UCSD-AML1 (cell line): ENCODE measurements around the gene LSAMP.
"Not testable (repeated sequence)": the region's sequence is repeated elsewhere in the genome, so short reads cannot be mapped to it uniquely, and the experiment has no call there.

ENCODE experiments used
- DNase-seq: peaks from one replicate; lab custom pipeline; 2025; ENCODE audit not compliant: unreplicated experiment; lab: John Stamatoyannopoulos, UW

The LSAMP gene

GRCh38 chr3:116247605-116248004 is 197.7 kb downstream of the LSAMP start:
- no peak for DNase-seq

DNA sequence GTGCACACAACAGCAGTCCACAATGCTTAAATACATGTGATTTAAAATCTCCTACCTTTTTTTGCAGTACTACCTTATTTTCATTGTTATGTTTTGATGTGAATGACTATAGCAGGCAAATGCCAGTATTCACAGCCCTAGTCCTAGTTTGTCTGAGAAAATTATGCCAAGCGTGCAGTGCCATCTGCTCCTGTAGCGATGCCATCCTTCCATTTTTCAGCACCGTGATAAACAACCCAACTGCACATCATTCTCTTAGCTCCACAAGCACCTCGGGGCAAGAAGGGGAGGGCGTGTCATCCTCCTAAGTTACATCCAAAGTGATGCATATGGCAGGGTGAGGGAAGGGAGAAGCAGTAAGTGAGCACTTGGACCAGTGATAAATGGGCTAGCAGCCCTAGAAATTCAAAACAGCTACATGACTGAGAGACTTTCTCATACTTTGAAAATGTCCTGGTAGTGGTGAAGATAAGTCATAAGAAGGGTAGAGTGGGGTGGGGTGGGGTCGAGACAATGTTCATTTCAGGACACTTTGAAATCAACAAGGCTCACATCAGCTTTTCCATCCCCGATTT is 198.8 kb downstream of the LSAMP start:
- DNase-seq, result no peak

DNA sequence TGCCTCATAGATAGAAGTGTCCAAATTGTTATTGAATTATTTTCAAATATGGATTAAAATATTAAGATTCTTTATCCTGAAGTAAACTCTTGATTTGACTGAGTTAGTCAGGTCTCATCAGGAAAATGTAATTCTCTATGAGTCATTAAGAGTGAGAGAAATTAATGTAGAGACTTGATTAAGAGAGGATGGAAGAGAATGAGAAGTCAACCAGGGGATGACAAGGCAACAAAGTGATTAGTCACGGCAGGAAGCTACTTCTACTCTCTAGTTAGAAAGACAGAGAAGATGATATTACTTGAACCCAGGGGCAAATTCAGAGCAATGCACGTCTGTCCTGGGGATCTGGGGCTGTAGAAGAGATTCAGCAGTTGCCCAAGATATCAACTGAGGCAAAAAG is 202.5 kb downstream of the LSAMP start:
- no peak for DNase-seq

- no peak for DNase-seq
These were observed 203.6 kb downstream of the LSAMP start for GRCh38 chr3:116241677-116242076.

GRCh38 chr3:116240261-116240660 is 205.0 kb downstream of the LSAMP start:
- DNase-seq, result no peak

DNA sequence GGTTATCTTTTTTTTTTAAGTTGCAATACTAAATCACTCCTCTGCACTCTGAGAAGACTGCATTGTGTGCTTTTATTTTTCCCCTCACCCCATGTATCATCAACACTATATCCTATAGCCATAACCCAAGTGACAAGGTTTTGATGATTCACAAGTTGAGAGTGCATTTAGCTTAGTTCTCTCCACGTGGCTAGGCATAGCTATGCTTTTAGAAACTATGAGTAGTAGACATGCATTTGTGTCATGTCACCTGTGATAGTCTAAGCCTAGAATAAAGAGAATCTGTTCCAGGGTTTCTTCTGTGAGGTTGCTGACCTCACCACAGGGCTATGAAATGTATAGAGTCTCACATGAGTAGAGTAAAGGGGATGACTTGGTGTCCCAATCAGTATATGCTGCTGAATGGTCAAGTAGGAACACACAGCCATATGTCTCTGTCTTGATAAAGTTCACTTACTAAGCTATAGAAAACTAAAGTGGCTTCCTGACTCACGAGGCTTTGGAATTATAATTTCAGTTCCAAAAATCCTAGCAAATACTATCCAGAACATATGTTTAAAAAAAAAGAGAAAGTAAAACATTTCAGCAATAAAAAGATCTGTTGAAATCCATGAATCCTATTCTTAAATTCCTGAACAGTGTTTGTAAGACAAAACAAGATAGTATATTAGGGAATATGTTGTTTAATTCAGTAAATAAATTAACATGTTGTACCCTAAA is 206.3 kb downstream of the LSAMP start:
- DNase-seq, result no peak

GRCh38 chr3:116233711-116234357 is 211.5 kb downstream of the LSAMP start:
- no peak for DNase-seq

- no peak for DNase-seq
These were observed 214.8 kb downstream of the LSAMP start for GRCh38 chr3:116230431-116231020.

DNA sequence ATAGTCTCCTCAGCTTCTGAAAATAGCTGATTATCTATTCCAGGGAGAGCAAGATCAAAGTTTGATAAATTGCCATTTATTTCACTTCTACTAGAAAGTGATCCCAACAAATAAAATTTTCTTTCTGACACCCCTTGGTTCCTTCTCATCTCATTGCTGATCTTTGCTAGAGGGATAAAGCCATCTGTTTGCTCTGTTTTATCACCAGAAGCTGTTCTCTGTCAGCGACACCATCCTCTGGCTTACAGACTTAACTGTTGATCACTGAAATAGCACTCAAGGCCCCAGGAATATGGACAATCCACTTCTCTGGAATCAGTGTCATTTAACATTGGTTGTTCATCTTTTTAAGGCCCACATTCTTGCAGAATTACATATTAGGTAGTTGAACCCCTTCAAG is 219.0 kb downstream of the LSAMP start:
- no peak for DNase-seq

DNA sequence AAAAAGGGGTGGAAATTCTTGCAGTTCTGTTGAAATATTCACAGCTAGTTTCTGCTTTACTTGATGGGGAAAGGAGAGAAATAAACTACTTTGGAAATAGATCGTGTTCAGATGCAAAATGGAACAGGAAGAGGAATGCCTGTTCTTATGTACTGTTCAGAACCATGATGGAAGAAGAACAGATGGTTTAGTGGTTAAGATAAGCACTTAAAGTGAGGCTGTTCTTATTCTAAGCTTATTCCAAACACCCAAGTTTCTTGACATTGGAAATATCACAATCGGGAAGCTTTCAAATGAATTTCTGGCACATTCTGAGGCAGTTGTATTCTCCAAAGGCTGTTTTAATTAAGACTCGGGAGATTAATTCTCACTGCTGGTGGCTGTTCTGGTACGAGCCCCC is 228.5 kb downstream of the LSAMP start:
- no peak for DNase-seq

- no peak for DNase-seq
These were observed 233.4 kb downstream of the LSAMP start for GRCh38 chr3:116211901-116212300.

DNA sequence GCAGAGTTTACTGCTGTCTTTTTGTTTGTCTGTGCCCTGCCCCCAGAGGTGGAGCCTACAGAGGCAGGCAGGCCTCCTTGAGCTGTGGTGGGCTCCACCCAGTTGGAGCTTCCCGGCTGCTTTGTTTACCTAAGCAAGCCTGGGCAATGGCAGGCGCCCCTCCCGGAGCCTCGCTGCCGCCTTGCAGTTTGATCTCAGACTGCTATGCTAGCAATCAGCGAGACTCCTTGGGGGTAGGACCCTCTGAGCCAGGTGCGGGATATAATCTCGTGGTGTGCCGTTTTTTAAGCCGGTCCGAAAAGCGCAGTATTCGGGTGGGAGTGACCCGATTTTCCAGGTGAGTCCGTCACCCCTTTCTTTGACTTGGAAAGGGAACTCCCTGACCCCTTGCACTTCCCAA is 236.5 kb downstream of the LSAMP start:
- DNase-seq, result not testable (repeated sequence)

DNA sequence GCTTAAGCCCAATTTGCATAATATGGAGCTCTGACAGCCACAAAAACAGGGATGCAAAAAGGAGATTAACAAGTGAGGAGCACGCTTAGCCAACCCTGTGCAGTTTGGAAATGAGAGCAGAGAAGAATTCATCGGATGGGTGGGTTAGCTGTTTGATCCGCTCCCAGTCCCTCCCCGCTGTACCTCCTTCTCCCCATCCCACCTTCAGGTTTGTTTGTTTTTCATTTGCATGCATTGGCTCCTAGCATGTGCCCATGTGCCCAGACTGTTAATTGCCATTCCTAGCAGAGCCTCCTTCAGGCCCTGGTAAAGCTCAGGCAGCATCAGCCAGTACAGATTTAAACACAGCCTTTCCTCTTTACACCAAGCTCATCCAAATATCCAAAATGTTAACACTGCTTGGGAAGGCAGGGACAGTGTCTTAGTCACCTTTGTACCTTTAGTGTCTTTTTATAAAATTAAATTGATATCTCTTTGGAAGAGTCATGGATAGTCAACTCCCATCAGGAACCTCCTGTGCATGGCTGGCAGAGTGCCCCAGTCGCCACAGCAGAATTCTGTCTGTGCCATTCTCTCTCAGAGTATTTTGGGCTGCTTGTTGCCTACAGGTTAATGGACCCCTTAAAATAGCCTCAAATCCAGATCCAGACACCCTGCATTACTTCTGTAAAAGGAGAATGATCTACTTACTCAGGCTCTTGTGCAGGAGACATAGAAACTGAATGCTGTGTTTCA is 244.2 kb downstream of the LSAMP start:
- DNase-seq, result no peak

GRCh38 chr3:116199063-116199462 is 246.2 kb downstream of the LSAMP start:
- no peak for DNase-seq

DNA sequence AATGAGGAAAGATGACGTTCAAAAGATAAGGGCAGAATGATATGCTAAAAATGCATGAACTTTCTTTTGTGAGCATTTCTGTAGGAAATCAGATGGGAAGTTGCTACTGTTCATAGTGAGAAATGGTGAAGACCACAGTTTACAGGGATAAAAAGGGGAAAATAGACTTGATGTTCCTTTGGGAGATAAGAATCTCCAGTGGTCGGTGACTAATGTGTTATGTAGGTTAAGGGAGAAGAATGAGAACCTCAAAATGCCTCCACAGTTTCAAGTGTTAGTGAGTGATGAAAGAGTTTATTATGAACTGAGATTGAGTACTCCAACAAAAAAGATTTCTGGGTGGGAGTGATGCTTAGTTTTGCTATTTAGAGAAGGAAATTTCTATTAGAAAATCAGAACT is 247.2 kb downstream of the LSAMP start:
- no peak for DNase-seq

DNA sequence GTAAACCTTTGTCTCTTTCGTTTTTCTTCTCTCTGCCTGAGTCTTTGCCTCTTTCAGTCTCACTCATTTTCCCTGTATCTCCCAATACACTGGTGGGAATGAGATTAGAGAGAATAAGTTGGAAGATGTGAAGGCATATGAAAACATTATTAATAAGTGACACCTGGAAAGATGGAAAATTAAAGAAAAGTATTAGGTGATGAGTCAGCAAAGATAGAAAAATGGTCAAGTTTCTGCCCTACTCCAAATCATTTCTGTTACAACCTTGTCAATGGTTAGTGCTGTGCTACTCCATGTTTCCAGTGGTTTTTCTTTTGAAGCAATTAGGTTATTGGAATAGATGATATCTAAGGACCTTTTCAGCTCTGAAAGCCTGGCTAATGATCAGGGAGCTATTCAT is 252.8 kb downstream of the LSAMP start:
- DNase-seq, result no peak

GRCh38 chr3:116191409-116191808 is 253.9 kb downstream of the LSAMP start:
- no peak for DNase-seq

GRCh38 chr3:116190095-116190494 is 255.2 kb downstream of the LSAMP start:
- DNase-seq, result no peak

DNA sequence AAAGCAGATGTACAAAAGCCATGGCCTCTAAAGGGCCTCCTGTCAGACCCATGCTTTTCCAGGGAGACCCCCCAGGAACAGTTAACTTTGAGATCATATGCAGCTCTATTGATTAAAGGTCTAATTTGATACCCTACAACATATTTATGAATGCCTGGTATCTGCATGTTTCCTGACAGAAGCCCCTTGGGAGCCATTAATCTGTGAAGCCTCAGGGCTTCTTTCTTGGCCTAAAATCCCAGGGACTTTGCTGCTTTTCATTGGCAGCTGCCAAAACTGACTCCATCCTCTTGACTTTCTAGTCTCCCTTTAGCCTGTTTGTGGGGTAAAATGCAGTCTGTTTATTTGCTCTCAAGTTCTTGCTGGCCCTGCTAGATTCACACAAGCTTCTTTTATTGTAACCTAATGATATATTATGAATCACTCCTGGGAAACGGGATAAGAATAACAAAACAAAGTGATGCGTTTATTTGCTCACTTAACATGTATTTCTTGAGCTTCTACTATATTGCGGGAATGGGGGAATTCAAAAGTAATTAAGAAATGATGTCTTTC is 257.0 kb downstream of the LSAMP start:
- no peak for DNase-seq

GRCh38 chr3:116186049-116186448 is 259.2 kb downstream of the LSAMP start:
- DNase-seq, result no peak

DNA sequence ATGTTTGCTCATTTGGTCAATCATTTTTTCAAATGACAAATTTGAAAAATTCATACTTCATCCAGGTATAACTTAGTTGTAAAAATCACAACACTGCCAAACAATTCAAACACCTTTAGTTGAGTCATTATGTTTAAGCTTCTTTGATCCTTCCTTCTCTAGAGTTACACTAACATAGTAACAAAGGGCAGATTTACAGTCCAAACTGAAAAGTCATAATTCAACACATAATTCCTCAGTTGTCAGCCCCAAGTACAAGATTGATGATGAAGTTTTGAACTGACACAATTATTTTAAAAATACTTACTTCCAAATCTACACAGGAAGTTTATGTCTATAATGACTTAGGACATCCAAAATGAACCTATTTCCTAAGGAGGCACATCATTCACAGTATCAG is 264.1 kb downstream of the LSAMP start:
- no peak for DNase-seq
